Measurements from ENCODE around the gene TEDDM1.

The TEDDM1 gene

DNA sequence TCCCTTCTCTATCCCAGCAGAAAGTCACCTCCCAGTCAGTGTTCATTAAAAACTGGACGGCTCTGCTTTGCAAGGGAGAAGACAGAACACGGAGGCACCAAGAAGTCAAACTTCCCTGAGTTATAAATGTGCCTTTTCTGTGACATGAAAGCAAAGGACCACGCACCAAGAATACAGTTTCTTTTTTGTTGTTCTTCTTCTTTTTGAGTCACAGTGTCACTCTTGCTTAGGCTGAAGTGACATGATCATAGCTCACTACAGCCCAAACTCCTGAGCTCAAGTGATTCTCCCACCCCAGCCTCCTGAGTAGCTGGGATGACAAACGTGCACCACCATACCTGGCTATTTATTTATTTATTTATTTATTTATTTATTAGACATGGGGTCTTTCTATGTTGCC is 31.6 kb downstream of the TEDDM1 start:
- TF ChIP-seq EZH2 (IDR thresholded peaks at IDR 0.05; ENCODE audit: borderline replicate concordance, low read length) (no peak), CTCF (IDR thresholded peaks at IDR 0.05; ENCODE audit: low read length) (no peak)
- Histone ChIP-seq H3F3A (ENCODE audit: insufficient read depth, low read length) (no peaks in the 10 kb centered on the region), H2AFZ (ENCODE audit: low read length) (no peak overlapping the region), H4K20me1 (ENCODE audit: insufficient read depth, low read length) (no peaks in the 10 kb centered on the region), H3K9me2 (ENCODE audit: low read depth, low read length) (no peaks in the 10 kb centered on the region), H3K36me3 (ENCODE audit: insufficient read depth, low read length) (no peaks in the 10 kb centered on the region), H3K27ac (ENCODE audit: low read depth, low read length, poor library complexity, severe bottlenecking) (no peak overlapping the region), H3K79me2 (ENCODE audit: insufficient read depth, low read length) (no peaks in the 10 kb centered on the region), H3K4me2 (ENCODE audit: low read length) (no peak overlapping the region), H3K9ac (ENCODE audit: low read length) (no peak overlapping the region), H3K9me3 (ENCODE audit: low read length) (no peaks in the 10 kb centered on the region), H3K27me3 (ENCODE audit: insufficient read depth, low read length) (no peaks in the 10 kb centered on the region), H3K4me1 (ENCODE audit: insufficient read depth, low read length, severe bottlenecking) (no peaks in the 10 kb centered on the region), H3K4me3 (ENCODE audit: low read depth, low read length, poor library complexity, severe bottlenecking) (no peak overlapping the region)

GRCh38 chr1:182368358-182368757 is 32.1 kb downstream of the TEDDM1 start:
- Histone ChIP-seq H3K9ac (ENCODE audit: low read length) (no peak overlapping the region), H3K9me3 (ENCODE audit: low read length) (no peaks in the 10 kb centered on the region), H3K4me3 (ENCODE audit: low read depth, low read length, poor library complexity, severe bottlenecking) (no peak overlapping the region), H3K4me1 (ENCODE audit: insufficient read depth, low read length, severe bottlenecking) (no peaks in the 10 kb centered on the region), H3K79me2 (ENCODE audit: insufficient read depth, low read length) (no peaks in the 10 kb centered on the region), H3F3A (ENCODE audit: insufficient read depth, low read length) (no peaks in the 10 kb centered on the region), H3K9me2 (ENCODE audit: low read depth, low read length) (no peaks in the 10 kb centered on the region), H4K20me1 (ENCODE audit: insufficient read depth, low read length) (no peaks in the 10 kb centered on the region), H3K4me2 (ENCODE audit: low read length) (no peak overlapping the region), H3K27me3 (ENCODE audit: insufficient read depth, low read length) (no peaks in the 10 kb centered on the region), H3K36me3 (ENCODE audit: insufficient read depth, low read length) (no peaks in the 10 kb centered on the region), H2AFZ (ENCODE audit: low read length) (no peak overlapping the region), H3K27ac (ENCODE audit: low read depth, low read length, poor library complexity, severe bottlenecking) (no peak overlapping the region)
- TF ChIP-seq CTCF (IDR thresholded peaks at IDR 0.05; ENCODE audit: low read length) (no peak), EZH2 (IDR thresholded peaks at IDR 0.05; ENCODE audit: borderline replicate concordance, low read length) (no peak)

- Histone ChIP-seq H3K9me3 (ENCODE audit: low read length) (no peaks in the 10 kb centered on the region), H3K4me3 (ENCODE audit: low read depth, low read length, poor library complexity, severe bottlenecking) (no peak overlapping the region), H3K27ac (ENCODE audit: low read depth, low read length, poor library complexity, severe bottlenecking) (no peak overlapping the region), H3K36me3 (ENCODE audit: insufficient read depth, low read length) (no peaks in the 10 kb centered on the region), H3K27me3 (ENCODE audit: insufficient read depth, low read length) (no peaks in the 10 kb centered on the region), H3F3A (ENCODE audit: insufficient read depth, low read length) (no peaks in the 10 kb centered on the region), H4K20me1 (ENCODE audit: insufficient read depth, low read length) (no peaks in the 10 kb centered on the region), H3K9me2 (ENCODE audit: low read depth, low read length) (no peaks in the 10 kb centered on the region), H3K79me2 (ENCODE audit: insufficient read depth, low read length) (no peaks in the 10 kb centered on the region), H3K9ac (ENCODE audit: low read length) (no peak overlapping the region), H2AFZ (ENCODE audit: low read length) (no peak overlapping the region), H3K4me2 (ENCODE audit: low read length) (no peak overlapping the region), H3K4me1 (ENCODE audit: insufficient read depth, low read length, severe bottlenecking) (no peaks in the 10 kb centered on the region)
- TF ChIP-seq EZH2 (IDR thresholded peaks at IDR 0.05; ENCODE audit: borderline replicate concordance, low read length) (no peak), CTCF (IDR thresholded peaks at IDR 0.05; ENCODE audit: low read length) (no peak)
Observed at GRCh38 chr1:182367926-182368325, 32.5 kb downstream of the TEDDM1 start.
